Measurements from ENCODE around the gene RNLS. TPM values are rescaled to one million over a fixed set of nuclear protein-coding genes. Genes with fewer than 3 reads are reported as not detected.

The RNLS gene
- total and polyA plus RNA-seq, 2 of the 4 experiments (the other 2 are of a cell fraction), result 4.5 to 7.0 TPM

GRCh38 chr10:88388324-88388723 is 194.8 kb downstream of the RNLS start:
- Histone ChIP-seq H3K4me1 (ENCODE audit: control insufficient read depth, insufficient read depth, low read length) (peaks cover 2% of the 10 kb centered on the region; the same call in 1 of the 2 replicates), H3K4me3 (ENCODE audit: insufficient read depth, low read depth, low read length) (no peak overlapping the region), H2BK15ac (ENCODE audit: low read depth, low read length) (no peak overlapping the region), H2AFZ (replicated peaks; ENCODE audit: low read length, poor library complexity) (no peak overlapping the region), H3K9me3 (ENCODE audit: control insufficient read depth, insufficient read depth, low read length) (no peaks in the 10 kb centered on the region), H3K9me1 (ENCODE audit: insufficient read depth, low read length) (no peaks in the 10 kb centered on the region), H3K9ac (ENCODE audit: low read depth, low read length) (no peak overlapping the region), H2AK5ac (ENCODE audit: low read depth, low read length) (no peak overlapping the region), H3K27ac (ENCODE audit: insufficient read depth, low read length) (no peak overlapping the region), H3K56ac (ENCODE audit: extremely low read depth, insufficient read depth, low read length) (no peak overlapping the region), H3K23ac (ENCODE audit: low read depth, low read length) (no peak overlapping the region), H3K36me3 (ENCODE audit: control insufficient read depth, insufficient read depth, low read length) (no peaks in the 10 kb centered on the region), H3K27me3 (ENCODE audit: control insufficient read depth, insufficient read depth, low read length) (no peaks in the 10 kb centered on the region), H3K4me2 (ENCODE audit: low read depth, low read length) (no peak overlapping the region), H4K5ac (ENCODE audit: low read depth, low read length) (no peak overlapping the region), H4K8ac (ENCODE audit: low read depth in 2 of 2, low read length in 2 of 2) (no peak overlapping the region), H3K79me1 (ENCODE audit: low read depth in 1 of 2, low read length in 2 of 2) (no peaks in the 10 kb centered on the region), H3K4ac (ENCODE audit: low read depth, low read length) (no peak overlapping the region), H4K91ac (ENCODE audit: insufficient read depth, low read depth, low read length) (no peak overlapping the region), H3K18ac (ENCODE audit: low read depth, low read length) (no peak overlapping the region), H3K14ac (replicated peaks; ENCODE audit: low read depth, low read length) (no peak overlapping the region), H2BK120ac (ENCODE audit: low read depth, low read length) (no peak overlapping the region), H2BK5ac (ENCODE audit: low read depth, low read length, poor library complexity, severe bottlenecking) (no peak overlapping the region), H2BK20ac (ENCODE audit: low read depth, low read length) (no peak overlapping the region), H2AK9ac (replicated peaks; ENCODE audit: low read depth, low read length, poor library complexity) (no peak overlapping the region), H4K20me1 (ENCODE audit: insufficient read depth, low read length) (no peaks in the 10 kb centered on the region)
- POLR2A ChIA-PET (ENCODE audit: unreplicated experiment), result interaction anchor here (1.1 to 1.5 kb wide), 2 partner anchors 325 to 527 kb away, joined by 3 read pairs; no protein-coding TSS in a partner anchor
- CTCF ChIA-PET, result interaction anchor here (0.5 to 2.5 kb wide), 3 partner anchors 9 to 555 kb away, joined by 3 to 9 read pairs (median 3); no protein-coding TSS in a partner anchor
- DNase-seq, result no peak
- dilution Hi-C loops (cut with HindIII; ENCODE audit: low sequenced_read_pairs, unreplicated experiment), result no loop called here
- intact Hi-C loops (cut with micrococcal nuclease), result loop anchor here (5.0 to 10.0 kb wide), 3 partner anchors 414 to 731 kb away; partner anchors contain the start of gene PAPSS2
- in situ Hi-C loops (cut with MboI; ENCODE audit: low sequenced_read_pairs), result loop anchor here (5.0 kb wide), 1 partner anchor 526 kb away; the partner anchor contains the start of genes KLLN and PTEN
- ATAC-seq (ENCODE audit: low read depth), result no peak
- TF ChIP-seq CHD1 (IDR thresholded peaks at IDR 0.05; ENCODE audit: low read depth, low read length), result no peak
- no peak for TF ChIP-seq CEBPB (IDR thresholded peaks at IDR 0.05; ENCODE audit: low read depth, low read length)
- no peak for TF ChIP-seq RFX5 (IDR thresholded peaks at IDR 0.05; ENCODE audit: low read depth, low read length)
- no peak for TF ChIP-seq USF2 (IDR thresholded peaks at IDR 0.05; ENCODE audit: low read depth, low read length)
- no peak for TF ChIP-seq FOS (IDR thresholded peaks at IDR 0.05; ENCODE audit: low read depth, low read length)
- TF ChIP-seq MAFK (IDR thresholded peaks at IDR 0.05; ENCODE audit: low read depth, low read length), result no peak
- no peak for TF ChIP-seq NFE2L2 (IDR thresholded peaks at IDR 0.05; ENCODE audit: low read depth, low read length)
- no peak for TF ChIP-seq MAZ (IDR thresholded peaks at IDR 0.05; ENCODE audit: borderline replicate concordance, low read depth, low read length)
- TF ChIP-seq BHLHE40 (IDR thresholded peaks at IDR 0.05; ENCODE audit: low read depth, low read length), result no peak
- TF ChIP-seq POLR2A (IDR thresholded peaks at IDR 0.05; ENCODE audit: low read depth, low read length), result no peak
- no peak for TF ChIP-seq SMC3 (IDR thresholded peaks at IDR 0.05; ENCODE audit: low read depth, low read length)
- no TSS peak for BruUV-seq (replicated peaks)

All from IMR-90 (cell line).